GM19025 (cell line): ENCODE data around the gene ATL2.

Experiments used
- ATAC-seq: cut with Tn5 transposase; IDR thresholded peaks from one replicate; pipeline ENCODE4 v1.9.1; 2021; ENCODE audit warnings: mild to moderate bottlenecking, low read depth, moderate library complexity; ENCODE audit not compliant: unreplicated experiment

The ATL2 gene

GRCh38 chr2:38255211-38255610 is 121.9 kb downstream of the ATL2 start:
- no peak for ATAC-seq

- no peak for ATAC-seq
Measured at GRCh38 chr2:38254796-38255195, 122.3 kb downstream of the ATL2 start.

- no peak for ATAC-seq
Measured at GRCh38 chr2:38251940-38252339, 125.1 kb downstream of the ATL2 start.

GRCh38 chr2:38248707-38249106 is 128.4 kb downstream of the ATL2 start:
- no peak for ATAC-seq

- no peak for ATAC-seq
Measured at GRCh38 chr2:38248255-38248654, 128.8 kb downstream of the ATL2 start.

- ATAC-seq = no peak
Measured at GRCh38 chr2:38246105-38246504, 131.0 kb downstream of the ATL2 start.

GRCh38 chr2:38245114-38245641 is 131.9 kb downstream of the ATL2 start:
- no peak for ATAC-seq

GRCh38 chr2:38244301-38244700 is 132.8 kb downstream of the ATL2 start:
- ATAC-seq = no peak
